GM12892 (cell line): ENCODE results near the gene PPP2R5C.

Source experiments
- POLR2A ChIP-seq: IDR thresholded peaks from 2 replicates; pipeline ENCODE4 v1.6.1; 2011; ENCODE audit warnings: low read depth, low read length, control low read depth
- POLR2AphosphoS5 ChIP-seq: IDR thresholded peaks from 2 replicates; pipeline ENCODE4 v1.6.1; 2011; ENCODE audit warnings: low read depth, low read length, control low read depth

GRCh38 chr14:101713621-101714349 is 47.7 kb upstream of the PPP2R5C start:
- TF ChIP-seq POLR2AphosphoS5 (no peak), POLR2A (no peak)
